ENCODE results near the gene EEF1AKMT2. TPM values are rescaled to one million over a fixed set of nuclear protein-coding genes. Genes with fewer than 3 reads are reported as not detected.
A peak's percentile ranks its signal among the peaks of the same experiment; 100 is the strongest.

EEF1AKMT2 gene
- total RNA-seq (ENCODE audit: low replicate concordance): 25.3 TPM in 2 replicates

DNA sequence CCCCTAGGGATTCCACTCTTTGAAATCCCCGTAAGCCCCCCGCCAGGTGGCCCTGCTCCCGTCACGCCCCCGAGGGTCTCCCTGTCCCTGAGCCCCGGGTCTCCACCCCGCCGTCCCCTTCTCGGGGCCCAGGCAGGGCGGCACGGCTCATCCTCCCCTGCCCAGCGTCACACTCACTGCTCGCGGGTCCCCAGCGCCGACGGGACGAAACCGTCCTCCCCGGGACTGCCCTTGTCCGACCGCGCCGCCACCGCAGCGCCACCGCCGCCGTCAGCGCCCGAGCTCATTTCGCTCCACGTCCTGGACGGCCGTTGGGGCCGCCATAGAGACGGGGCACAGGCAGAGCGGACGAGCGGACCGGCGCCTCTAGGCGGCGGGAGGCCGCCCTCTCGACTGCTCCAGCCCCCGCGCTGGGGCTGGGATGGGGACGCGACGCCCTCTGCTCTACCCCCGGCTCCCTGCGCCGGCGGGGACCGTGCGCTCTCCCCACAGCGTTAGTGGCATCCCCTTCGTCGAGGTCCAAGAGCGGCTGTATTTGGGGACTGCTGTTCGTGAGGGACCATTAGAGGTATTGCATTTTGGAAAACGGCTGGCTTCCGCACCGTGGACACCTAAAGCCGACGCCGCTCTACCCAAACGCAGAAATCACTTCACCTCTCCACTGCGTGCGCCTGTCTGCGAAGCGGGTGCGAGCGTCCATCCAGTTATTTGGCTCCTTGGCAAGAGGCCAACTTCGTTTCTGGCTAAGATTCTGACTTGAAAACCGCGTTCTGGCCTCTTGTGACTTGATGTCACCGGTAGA is at the start of gene EEF1AKMT2:
Gene EEF1AKMT2 (minus strand): TSS at position 341 of the 802 bp plus-strand sequence. CDS start 54 bp downstream, at position 287.
- peak within 1 kb of the TSS; percentile 91 for H3K4me3 ChIP-seq (ENCODE audit: low read depth, low read length)
- peak; percentile 83 for DNase-seq (ENCODE audit: low read depth)
- TF ChIP-seq, protein P1, sequence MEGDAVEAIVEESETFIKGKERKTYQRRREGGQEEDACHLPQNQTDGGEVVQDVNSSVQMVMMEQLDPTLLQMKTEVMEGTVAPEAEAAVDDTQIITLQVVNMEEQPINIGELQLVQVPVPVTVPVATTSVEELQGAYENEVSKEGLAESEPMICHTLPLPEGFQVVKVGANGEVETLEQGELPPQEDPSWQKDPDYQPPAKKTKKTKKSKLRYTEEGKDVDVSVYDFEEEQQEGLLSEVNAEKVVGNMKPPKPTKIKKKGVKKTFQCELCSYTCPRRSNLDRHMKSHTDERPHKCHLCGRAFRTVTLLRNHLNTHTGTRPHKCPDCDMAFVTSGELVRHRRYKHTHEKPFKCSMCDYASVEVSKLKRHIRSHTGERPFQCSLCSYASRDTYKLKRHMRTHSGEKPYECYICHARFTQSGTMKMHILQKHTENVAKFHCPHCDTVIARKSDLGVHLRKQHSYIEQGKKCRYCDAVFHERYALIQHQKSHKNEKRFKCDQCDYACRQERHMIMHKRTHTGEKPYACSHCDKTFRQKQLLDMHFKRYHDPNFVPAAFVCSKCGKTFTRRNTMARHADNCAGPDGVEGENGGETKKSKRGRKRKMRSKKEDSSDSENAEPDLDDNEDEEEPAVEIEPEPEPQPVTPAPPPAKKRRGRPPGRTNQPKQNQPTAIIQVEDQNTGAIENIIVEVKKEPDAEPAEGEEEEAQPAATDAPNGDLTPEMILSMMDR (IDR thresholded peaks at IDR 0.05; ENCODE audit: insufficient read depth, low read length): peak; percentile 49

DNA sequence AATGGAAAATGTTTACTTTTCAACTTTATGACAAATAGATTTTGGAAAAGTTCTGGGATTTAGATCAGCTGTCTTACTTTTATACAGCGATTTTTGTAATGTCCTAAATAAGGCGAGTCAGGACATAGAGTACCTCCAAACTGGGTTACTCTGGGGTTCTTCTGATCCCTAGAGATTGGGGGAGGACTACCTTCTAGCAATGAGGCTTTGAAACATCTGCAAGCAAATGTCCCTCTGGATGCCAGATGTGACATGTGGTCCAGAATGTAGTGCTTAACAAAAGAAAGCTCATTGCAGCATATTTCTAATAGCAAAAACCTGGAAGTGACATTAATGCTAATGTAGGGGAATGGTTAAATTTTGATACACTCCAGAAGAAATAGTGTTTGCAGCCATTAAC is 46.0 kb upstream of the EEF1AKMT2 start:
- H3K4me3 ChIP-seq (ENCODE audit: low read depth, low read length): no peak overlapping the region
- TF ChIP-seq, protein P1 (IDR thresholded peaks at IDR 0.05; ENCODE audit: insufficient read depth, low read length): no peak
- DNase-seq (ENCODE audit: low read depth): no peak

- no peak for DNase-seq (ENCODE audit: low read depth)
- no peak overlapping the region for H3K4me3 ChIP-seq (ENCODE audit: low read depth, low read length)
- TF ChIP-seq, protein P1 (IDR thresholded peaks at IDR 0.05; ENCODE audit: insufficient read depth, low read length): no peak
Observed at GRCh38 chr10:124831116-124831515, 39.4 kb upstream of the EEF1AKMT2 start.

DNA sequence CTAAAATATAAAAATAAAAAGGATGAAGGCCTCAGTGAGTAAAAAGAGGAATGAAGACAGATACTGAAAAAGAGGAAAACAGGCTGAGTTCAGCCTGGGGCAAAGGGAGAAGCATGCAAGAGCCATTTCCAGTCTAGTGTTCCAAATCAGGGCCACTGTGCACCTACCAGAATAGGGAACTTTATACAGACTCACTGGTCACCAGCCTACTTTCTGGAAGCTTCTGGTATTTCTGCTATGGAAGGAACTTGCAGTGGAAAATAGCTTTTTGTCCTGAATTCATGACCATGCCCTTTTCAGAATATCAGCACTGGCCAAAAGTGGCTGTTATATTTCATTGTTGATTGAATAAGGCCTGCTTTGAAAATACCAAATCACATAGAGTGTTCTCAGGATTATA is 38.8 kb upstream of the EEF1AKMT2 start:
- DNase-seq (ENCODE audit: low read depth): no peak
- no peak overlapping the region for H3K4me3 ChIP-seq (ENCODE audit: low read depth, low read length)
- TF ChIP-seq, protein P1 (IDR thresholded peaks at IDR 0.05; ENCODE audit: insufficient read depth, low read length): no peak

DNA sequence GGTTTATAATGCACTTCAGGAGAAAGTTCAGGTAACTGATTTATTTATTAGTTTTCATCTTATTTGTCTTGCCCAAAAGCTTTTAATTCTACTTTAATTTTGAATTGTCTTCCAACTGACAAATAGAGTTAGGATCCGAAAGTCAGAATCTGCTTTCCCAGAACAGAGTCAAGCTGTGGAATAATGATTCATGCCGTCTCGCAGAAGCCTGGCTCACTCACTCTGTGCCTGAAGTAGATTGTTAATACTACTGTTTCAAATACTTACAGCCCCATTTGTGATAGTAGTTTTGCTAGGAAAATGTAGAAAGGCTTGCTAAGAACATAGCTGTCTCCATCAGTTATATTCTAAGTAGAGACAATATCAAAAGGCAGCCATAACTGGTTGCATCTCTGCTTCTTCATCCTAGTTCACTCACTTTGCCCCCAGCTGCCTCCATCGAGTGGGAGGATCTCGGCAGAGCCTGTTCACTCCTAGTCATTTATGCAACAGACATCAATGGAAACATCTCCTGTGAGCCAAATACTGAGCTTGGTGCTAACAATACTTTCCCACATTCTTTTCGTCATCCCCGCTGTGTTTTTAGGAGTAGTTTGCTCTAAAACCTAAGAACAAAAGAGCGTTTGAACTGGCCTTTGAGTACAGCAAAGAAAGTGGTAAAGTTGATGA is 37.9 kb upstream of the EEF1AKMT2 start:
- H3K4me3 ChIP-seq (ENCODE audit: low read depth, low read length): no peak overlapping the region
- TF ChIP-seq, protein P1 (IDR thresholded peaks at IDR 0.05; ENCODE audit: insufficient read depth, low read length): no peak
- no peak for DNase-seq (ENCODE audit: low read depth)

- H3K4me3 ChIP-seq (ENCODE audit: low read depth, low read length): no peak overlapping the region
- peak; percentile 66 for DNase-seq (ENCODE audit: low read depth)
- TF ChIP-seq, protein P1 (IDR thresholded peaks at IDR 0.05; ENCODE audit: insufficient read depth, low read length): peak; percentile 53
Observed at GRCh38 chr10:124827474-124827873, 35.8 kb upstream of the EEF1AKMT2 start.

Data from fibroblast of the aortic adventitia (primary cell).